Ramos (cell line): ENCODE results near the gene FRG2B.
"Not testable (repeated sequence)": the region's sequence is repeated elsewhere in the genome, so short reads cannot be mapped to it uniquely, and the experiment has no call there.

ENCODE experiments used
- in situ Hi-C: fragments of 300-500 bp; cut with MboI; formaldehyde crosslinking; loops from one replicate; pipeline ENCODE4 v1.14.3; 2022; ENCODE audit warnings: low sequenced_read_pairs; ENCODE audit not compliant: unreplicated experiment

The FRG2B gene

DNA sequence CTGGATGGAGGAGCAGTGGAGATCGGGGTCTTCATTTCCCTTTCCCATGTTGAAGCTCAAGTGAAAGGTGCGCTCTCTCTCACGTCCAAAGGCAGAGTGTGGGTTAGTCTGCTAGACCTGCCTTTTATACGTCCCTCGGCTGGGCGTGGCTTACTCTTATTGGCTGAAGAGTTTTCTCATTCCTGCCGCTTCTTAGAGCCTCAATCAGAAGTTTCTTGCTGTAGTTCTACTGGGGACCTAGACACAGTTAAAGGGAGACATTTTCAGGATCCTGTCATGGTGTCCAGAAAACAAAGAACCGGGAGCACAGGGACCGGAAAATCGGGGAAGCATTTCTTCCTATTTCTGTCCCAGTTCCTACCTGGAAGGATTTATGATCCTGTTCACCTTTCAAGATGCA lies at the start of gene FRG2B:
Gene FRG2B, minus strand, starts transcription at position 101 of the 400 bp plus-strand sequence. Its CDS starts 53 bp downstream, at position 48.
- in situ Hi-C loops: not testable (repeated sequence)

DNA sequence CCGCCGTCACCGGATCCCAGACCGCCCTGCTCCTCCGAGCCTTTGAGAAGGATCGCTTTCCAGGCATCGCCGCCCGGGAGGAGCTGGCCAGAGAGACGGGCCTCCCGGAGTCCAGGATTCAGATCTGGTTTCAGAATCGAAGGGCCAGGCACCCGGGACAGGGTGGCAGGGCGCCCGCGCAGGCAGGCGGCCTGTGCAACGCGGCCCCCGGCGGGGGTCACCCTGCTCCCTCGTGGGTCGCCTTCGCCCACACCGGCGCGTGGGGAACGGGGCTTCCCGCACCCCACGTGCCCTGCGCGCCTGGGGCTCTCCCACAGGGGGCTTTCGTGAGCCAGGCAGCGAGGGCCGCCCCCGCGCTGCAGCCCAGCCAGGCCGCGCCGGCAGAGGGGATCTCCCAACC lies 40.9 kb upstream of the FRG2B start:
- in situ Hi-C loops: not testable (repeated sequence)

DNA sequence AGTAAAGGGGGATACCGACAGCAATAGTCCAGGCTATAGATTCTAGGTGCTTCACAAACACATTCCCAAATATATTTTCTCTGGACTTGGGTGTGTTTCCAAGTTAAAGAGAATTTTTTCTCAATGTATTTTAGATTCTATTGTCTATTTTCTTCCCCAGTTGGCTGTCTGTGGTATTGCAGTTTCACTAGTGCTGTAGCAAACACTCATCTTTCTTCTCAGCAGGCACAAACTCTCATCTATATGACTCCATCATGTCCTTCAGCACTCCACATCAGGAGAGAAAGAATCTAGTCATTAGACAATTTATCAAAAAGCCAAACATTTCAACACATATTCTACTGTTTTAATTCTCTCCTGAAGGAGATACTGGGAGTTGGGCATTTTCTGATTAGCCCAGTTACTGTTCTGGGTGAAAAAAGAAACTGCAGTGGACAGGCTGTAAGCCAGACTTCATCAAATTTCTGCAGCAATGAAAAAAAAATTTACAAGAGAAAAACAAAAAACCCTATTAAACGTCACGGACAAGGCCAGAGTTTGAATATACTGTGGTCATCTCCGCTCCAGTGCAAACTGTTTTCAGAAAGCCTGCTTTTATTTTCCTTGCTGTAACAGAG lies 37.1 kb upstream of the FRG2B start:
- in situ Hi-C loops: not testable (repeated sequence)

DNA sequence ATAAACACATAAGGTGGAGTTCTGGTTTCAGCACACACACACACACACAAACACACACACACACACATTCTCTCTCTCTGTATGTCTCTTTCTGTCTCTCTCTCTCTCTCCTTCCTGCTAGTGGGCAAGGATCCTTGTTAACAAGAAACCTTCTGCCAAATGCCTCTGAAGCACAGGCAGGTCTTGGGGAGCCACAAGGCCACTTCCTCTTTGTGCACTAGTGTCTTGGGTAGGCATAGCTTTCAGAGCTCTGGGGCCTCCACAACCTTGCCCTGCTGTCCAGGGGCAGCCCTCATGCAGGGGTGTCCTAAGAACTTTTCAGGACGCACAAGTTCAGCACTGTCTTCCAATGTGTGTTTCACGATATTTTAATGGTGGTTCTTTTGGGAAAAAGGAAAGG lies 34.5 kb upstream of the FRG2B start:
- in situ Hi-C loops: not testable (repeated sequence)

DNA sequence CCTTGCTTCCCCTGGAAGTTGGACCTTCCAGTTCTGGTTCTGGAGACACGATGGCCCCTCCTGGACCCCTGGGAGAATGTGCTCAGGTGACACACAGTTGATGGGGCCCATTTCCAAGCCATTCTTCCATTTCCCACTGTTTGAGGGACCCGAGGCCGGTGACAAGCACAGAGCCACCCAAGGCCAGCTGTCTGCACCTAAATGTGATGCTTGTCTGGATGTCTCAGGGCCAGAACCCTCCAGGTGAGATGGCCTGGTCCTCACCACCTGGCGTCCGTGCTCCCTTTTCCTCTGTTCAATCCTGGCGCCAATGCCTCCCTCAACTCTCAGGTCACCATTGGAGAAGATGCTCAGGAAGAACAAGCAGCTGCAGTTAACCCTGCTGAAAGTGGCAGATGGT lies 33.9 kb upstream of the FRG2B start:
- in situ Hi-C loops: not testable (repeated sequence)

DNA sequence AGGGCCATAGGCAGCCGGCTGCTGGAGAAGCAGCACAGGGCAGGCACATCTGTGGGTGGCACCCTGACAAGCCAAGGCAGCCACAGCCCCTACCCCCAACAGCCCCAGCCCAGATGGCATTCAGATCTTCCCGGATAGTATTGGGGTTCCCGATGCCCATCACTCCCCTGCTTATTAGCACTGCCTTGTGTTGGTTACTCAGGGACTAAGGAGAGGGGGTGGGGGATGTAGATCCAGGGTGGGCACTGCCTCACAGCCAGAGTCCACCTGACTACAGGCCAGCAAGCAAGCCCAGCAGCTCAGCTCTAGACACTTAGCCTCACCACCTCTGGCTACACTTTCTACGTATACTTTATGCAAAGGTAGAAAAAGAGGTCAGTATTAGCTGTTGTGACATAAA lies 30.7 kb upstream of the FRG2B start:
- in situ Hi-C loops: not testable (repeated sequence)

DNA sequence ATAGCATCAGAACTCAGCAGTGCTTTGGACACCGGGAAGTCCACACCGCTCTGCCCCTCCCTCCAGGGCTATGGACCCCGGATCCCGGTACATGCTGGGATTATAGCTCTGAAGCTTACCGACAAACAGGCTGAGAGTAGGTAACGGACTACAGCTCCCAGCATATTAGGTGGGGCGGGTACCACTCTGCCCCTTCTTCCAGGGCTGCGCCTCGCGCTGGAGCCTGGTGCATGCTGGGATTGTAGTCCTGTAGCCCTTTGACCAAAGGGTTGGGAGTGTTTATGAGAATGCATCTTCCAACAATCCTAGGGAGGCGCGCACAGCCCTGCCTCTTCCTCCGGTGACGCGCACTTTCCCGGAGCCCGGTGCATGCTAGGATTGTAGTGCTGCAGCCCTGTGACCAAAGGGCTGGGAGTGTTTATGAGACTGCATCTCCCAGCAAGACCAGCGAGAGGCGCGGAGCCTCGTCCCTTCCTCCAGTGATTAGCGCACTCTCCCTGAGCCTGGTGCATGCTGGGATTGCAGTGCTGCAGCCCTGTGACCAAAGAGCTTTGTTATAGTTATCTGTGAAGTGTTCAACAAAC lies 22.4 kb upstream of the FRG2B start:
- in situ Hi-C loops: not testable (repeated sequence)

DNA sequence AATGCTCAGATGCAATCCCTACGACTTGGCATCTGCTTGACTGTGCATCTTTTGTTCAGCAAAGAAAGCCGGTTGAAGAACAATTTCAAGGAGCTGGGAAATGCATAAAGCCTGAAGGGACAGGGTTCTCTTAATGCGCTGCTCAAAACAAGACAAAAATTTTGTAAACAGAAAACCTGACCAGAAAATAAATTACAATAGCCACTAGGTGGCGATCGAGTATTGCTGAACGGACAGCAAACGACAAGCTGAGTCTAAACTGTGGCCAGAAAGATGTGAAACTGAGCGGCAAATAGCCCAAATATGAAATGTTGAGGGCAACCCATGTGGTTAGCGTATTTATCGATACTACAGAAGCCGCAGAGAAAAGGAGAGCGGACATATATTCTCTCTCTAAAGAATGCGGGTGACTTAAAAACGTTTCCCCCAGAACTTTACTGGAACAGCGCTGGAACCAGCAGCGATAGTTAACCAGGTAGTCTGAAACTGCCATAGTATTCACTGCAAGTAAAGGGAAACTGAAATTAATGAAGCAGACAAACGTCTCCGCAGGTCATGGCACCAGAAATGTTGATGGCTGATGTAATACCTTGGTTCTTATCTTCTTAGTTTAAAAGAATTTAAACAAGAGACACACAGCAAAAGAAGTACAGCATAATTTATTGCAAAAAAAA lies 20.6 kb upstream of the FRG2B start:
- in situ Hi-C loops: not testable (repeated sequence)

DNA sequence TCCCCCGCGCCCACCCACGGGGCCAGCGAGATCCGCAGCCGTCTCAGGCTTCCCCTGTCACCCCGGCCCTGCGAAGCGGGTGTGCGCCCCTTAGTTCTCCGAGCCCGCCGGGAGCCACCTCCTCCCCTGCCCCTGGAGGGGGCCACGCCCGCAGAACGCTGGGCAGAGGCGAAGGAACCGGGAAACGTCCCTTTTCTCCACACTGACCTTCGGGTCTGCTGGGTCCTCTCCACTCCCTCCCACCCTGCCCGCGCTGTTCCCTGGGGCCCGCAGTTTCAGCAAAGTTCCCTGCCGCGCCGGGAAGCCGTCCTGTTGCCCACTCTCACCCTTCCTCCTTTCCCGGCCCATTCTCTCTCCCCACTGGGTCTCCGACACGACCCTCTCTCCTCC lies 11.2 kb upstream of the FRG2B start:
- in situ Hi-C loops: not testable (repeated sequence)

DNA sequence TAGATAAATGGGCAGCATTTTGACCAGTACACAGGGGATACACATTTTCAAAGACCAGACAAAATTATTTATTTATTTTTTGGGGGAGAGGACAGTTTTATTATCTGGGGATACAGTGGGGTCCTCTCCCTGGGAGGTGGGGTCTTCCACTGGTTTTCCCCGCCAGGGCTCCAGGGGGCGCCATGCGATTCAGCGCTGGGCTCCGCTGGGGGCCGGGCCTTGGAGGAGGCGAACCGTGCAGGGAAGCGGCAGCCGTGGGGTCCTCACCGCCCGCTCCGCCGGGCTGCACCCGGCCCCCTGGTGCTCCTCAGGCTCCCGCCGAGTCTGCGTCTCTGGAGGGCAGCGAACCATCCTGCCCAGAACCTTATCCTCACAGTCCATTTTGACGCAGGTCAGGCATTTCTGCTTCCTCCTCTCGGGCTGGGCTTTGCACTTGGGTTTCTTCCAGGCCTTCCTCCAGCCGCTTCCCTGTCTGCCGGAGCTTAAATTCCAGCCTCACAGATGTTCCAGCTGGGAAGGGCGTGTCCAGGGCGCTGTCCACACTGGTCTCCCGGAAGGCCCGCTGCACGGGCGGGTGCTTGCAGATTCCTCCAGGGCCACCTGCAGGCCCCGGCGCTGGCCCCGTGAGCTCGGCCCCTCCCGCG lies 10.7 kb upstream of the FRG2B start:
- in situ Hi-C loops: not testable (repeated sequence)

DNA sequence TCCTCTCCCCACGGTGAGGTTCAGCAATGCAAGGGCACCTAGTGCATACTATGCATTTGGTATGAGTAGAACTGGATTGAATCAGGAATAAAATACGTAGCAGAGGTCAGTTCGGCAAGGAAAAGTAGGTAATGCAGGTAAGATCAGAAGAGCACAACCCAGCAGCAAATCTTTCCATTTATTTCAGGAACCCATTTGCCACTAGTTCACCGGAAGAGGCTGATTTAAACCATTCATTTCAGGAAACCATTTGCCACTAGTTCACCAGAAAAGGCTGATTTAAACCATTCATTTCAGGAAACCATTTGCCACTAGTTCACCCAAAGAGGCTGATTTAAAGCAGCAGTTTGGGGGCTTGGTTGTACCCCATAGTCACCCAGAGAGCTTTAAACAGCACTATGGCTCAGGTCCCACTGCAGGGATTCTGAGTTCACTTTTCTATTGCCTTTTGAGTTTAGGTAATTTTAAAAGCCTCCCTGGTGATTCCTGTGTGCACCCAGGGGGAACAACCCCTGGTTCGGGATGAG lies 4.2 kb upstream of the FRG2B start:
- in situ Hi-C loops: not testable (repeated sequence)

DNA sequence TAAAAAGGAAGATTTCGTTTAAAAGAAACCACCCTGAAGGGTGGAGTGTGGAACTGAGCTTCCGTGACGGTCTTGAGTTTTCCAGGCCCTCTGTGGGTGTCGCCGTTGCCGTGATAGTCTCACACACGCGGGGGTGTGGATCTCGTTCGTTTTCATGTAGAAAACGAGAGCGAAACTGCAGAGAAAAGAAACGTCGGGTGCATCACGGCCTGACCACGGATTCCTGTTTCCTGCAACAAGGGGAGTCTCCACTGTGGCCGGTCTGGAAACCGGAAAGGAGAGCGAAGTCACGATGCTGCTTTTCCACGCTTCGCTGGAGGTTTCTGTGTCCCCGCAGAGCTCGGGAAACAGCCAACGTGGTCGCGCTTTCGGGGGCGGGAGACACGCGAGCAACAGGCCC lies 4.1 kb downstream of the FRG2B start:
- in situ Hi-C loops: not testable (repeated sequence)

DNA sequence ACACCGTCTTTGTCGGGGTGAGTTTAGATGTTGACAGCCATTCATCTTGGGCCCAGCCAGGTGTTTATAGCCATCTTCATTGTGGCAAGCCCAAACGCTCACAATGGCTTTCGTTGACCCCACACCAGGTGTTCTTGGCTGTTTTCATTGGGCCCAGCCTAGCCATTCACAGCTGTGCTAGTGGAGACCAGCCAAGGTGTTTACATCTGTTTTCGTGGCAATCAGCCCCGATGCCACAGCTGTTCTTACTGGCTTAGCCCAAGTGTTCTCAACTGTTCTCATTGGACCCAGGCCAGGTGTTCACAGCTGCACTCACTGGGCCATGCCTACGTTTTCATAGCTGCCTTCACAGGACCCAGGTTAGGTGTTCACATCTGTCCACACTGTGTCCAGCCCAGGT lies 7.7 kb downstream of the FRG2B start:
- in situ Hi-C loops: no loop called here

DNA sequence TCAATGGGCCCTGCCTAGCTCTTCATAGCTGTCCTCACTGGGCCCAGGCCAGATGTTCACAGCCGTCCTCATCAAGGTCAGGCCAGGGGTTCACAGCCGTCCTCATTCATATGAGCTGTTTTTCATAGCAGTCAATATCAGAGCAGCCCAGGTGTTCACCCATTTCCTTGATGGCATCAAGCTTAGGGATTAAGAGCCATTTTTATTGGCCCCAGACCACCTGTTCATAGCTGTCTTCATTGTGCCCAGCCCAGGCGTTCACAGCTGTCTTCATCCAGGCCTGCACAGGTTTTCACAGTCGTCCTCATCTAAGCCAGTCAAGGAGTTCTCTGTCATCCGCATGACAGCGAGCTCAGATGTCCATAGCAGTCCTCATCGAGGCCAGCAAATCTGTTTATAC lies 9.4 kb downstream of the FRG2B start:
- in situ Hi-C loops: no loop called here

DNA sequence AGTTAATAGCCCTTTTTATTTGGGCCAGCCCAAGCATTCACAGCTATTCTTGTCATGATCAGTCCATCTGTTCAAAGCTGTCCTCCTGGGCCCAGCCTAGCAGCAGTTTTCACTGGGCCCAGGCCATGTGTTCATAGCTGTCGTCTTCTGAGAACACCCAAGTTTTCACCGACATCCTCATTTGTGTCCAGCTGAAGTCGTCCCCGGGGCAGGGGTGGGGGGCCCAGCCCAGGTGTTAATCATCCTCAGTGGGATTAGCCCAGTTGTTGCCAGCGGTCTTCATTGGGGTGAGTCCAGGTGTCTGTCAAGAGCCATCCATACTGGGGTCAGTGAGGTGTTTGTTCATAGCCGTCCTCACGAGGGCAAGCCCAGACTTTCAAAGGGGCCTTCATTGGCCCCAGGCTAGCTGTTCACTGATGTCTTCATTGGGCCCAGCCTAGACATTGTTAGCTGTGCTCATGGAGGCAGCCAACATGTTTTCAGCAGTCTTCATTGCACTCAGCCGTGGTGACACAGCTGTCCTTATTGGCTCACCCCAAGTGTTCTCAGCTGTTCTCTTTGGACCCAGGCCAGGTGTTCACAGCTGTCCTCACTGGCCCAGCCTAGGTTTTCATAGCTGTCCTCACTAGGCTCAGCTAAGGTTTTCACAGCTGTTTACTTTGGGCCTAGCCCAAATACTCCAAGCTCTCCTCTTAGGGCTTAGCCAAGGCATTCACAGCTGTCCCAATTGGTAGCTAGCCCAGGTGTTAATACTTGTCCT lies 10.0 kb downstream of the FRG2B start:
- in situ Hi-C loops: no loop called here

DNA sequence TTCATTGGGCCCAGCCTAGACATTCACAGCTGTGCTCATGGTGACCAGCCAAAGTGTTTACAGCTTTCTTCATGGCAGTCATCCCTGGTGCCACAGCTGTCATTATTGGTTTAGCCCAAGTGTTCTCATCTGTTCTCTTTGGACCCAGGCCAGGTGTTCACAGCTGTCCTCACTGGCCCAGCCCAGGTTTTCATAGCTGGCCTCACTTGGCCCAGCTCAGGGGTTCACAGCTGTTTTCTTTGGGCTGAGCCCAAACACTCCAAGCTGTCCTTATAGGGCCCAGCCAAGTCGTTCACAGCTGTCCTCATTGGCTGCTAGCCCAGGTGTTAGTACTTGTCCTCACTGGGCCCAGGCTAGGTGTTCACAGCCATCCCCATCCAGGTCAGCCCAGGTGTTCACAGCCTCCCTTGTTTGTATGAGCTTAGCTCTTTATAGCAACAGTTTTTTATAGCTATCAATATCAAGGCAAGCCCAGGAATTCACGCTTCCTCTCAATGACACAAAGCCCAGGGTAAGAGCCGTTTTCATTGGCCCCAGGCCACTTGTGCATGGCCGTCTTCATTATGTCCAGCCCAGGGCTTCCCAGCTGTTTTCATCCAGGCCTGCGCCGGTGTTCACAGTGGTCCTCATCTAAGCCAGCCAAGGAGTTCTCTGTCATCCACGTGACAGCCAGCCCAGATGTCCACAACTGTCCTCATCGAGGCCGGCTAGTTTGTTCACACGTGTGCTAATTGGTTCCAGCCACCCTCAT lies 11.6 kb downstream of the FRG2B start:
- in situ Hi-C loops: no loop called here

DNA sequence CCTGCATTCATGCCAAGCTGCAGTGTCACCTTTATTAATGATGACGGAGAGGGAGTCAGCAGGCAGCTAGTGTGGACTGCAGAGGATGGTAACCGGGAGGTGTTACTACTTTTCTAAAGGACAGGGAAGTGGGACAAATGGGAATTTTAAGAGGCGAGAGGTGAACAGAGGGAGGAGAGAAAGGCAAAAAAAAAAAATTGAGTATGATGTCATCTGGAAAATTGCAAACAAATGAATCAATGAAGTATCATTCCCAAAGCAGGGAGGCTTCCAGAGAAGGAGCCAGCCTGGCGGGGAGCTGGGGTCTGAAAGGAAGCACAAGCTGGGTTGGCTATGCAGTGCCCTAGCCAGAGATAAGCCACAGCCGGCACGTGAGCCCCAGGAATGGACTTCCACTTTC lies 12.9 kb downstream of the FRG2B start:
- in situ Hi-C loops: no loop called here

DNA sequence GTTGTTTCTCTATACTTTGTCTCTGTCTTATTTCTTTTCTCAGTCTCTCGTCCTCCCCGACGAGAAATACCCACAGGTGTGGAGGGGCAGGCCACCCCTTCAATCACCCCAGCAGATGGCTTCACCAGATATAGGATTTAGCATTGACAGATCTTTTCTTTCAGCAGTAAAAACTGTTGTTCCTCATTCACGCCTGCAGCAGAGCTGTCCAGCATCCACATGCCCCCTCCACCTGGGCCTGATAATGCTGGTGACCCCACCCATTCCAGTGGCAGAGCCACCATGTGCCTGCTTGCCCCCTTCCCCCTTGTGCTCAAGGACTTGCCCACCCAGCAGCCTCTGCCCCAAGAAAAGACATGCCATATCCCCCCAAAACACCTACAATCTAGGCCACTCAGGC lies 15.5 kb downstream of the FRG2B start:
- in situ Hi-C loops: no loop called here

DNA sequence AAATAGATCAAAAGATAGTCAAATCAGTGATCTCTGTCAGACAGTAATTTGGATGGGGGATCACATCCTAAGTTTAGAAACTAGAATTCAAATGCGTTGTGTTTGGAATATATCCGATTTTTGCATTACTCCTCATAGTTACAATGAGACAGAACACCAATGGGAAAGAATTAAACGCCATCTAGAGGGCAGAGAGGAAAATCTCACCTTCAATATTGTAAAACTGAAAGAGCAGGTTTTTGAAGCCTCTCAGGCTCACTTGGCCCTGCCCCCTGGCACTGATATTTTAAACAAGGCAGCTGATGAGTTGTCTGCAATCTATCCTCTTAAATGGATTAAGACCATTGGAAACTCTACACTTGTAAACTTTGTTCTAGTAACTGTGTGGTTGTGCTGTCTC lies 17.7 kb downstream of the FRG2B start:
- in situ Hi-C loops: no loop called here

DNA sequence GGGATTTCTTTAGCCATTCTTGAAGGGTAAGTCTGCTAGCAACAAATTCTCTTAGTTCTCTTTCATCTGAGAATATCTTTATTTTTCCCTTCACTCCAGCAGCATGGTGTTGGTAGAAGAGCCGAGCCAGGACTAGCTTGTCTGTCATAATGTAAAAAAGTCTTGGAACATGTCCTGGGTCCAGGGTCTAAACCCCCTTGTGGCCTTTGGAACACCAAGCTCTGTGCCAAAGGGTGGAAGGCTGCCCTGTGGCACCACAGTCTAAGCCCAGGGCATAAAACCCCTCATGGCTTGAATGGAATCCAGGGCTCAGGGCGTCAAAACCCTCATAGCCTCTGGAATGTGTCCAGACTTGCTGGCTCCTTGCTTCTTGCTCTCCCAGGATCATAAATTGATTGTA lies 23.2 kb downstream of the FRG2B start:
- in situ Hi-C loops: not testable (repeated sequence)
